ENCODE measurements around the gene RNF220. TPM values are rescaled to one million over a fixed set of nuclear protein-coding genes. Genes with fewer than 3 reads are reported as not detected.

Gene RNF220
- total RNA-seq, 1 donor = 53.2 TPM

DNA sequence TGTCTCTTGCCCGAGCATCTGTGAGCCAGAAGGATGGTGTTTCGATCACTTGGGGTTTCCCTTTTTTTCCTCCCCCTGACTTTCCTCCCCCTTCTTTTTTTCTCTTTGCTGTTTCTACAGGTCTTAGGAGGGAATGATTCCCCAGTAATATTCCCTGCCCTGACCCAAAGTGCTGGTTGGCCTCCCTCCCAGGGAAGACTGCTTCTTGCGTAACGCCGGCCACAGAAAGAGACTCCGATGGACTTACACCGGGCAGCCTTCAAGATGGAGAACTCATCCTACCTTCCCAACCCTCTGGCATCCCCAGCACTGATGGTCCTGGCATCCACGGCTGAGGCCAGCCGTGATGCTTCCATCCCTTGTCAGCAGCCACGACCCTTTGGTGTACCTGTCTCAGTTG lies 6.8 kb downstream of the RNF220 start:
- peaks cover 100% of the 10 kb centered on the region for H3K27me3 ChIP-seq (ENCODE audit: insufficient read depth, low read length)
- no peaks in the 10 kb centered on the region for H3K4me1 ChIP-seq (ENCODE audit: insufficient read depth, low read length)
- H3K4me2 ChIP-seq (ENCODE audit: insufficient read depth, low read length) = no peak overlapping the region
- H2AFZ ChIP-seq (ENCODE audit: low read length) = no peak overlapping the region
- no peaks in the 10 kb centered on the region for H3K9me3 ChIP-seq (ENCODE audit: low read depth, low read length)
- no peaks in the 10 kb centered on the region for H3K79me2 ChIP-seq (ENCODE audit: insufficient read depth, low read length)
- TF ChIP-seq, protein P1, sequence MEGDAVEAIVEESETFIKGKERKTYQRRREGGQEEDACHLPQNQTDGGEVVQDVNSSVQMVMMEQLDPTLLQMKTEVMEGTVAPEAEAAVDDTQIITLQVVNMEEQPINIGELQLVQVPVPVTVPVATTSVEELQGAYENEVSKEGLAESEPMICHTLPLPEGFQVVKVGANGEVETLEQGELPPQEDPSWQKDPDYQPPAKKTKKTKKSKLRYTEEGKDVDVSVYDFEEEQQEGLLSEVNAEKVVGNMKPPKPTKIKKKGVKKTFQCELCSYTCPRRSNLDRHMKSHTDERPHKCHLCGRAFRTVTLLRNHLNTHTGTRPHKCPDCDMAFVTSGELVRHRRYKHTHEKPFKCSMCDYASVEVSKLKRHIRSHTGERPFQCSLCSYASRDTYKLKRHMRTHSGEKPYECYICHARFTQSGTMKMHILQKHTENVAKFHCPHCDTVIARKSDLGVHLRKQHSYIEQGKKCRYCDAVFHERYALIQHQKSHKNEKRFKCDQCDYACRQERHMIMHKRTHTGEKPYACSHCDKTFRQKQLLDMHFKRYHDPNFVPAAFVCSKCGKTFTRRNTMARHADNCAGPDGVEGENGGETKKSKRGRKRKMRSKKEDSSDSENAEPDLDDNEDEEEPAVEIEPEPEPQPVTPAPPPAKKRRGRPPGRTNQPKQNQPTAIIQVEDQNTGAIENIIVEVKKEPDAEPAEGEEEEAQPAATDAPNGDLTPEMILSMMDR (IDR thresholded peaks at IDR 0.05; ENCODE audit: extremely low read depth, low read depth, low read length) = no peak
- no peak for DNase-seq (ENCODE audit: insufficient read length, low spot score, missing footprints)
- no peaks in the 10 kb centered on the region for H4K20me1 ChIP-seq (ENCODE audit: insufficient read depth, low read length)
- no peak overlapping the region for H3K27ac ChIP-seq (ENCODE audit: low read depth, low read length)
- no peaks in the 10 kb centered on the region for H3K36me3 ChIP-seq (ENCODE audit: insufficient read depth, low read length)
- no peak overlapping the region for H3K4me3 ChIP-seq (ENCODE audit: insufficient read depth, low read length)

GRCh38 chr1:44412601-44413000 lies 7.5 kb downstream of the RNF220 start:
- no peak overlapping the region for H3K4me3 ChIP-seq (ENCODE audit: insufficient read depth, low read length)
- TF ChIP-seq, protein P1 (IDR thresholded peaks at IDR 0.05; ENCODE audit: extremely low read depth, low read depth, low read length) = no peak
- H3K9me3 ChIP-seq (ENCODE audit: low read depth, low read length) = no peaks in the 10 kb centered on the region
- no peak overlapping the region for H3K4me2 ChIP-seq (ENCODE audit: insufficient read depth, low read length)
- H4K20me1 ChIP-seq (ENCODE audit: insufficient read depth, low read length) = no peaks in the 10 kb centered on the region
- no peak overlapping the region for H2AFZ ChIP-seq (ENCODE audit: low read length)
- no peaks in the 10 kb centered on the region for H3K36me3 ChIP-seq (ENCODE audit: insufficient read depth, low read length)
- H3K27ac ChIP-seq (ENCODE audit: low read depth, low read length) = no peak overlapping the region
- no peaks in the 10 kb centered on the region for H3K79me2 ChIP-seq (ENCODE audit: insufficient read depth, low read length)
- H3K4me1 ChIP-seq (ENCODE audit: insufficient read depth, low read length) = no peaks in the 10 kb centered on the region
- peaks cover 100% of the 10 kb centered on the region for H3K27me3 ChIP-seq (ENCODE audit: insufficient read depth, low read length)
- DNase-seq (ENCODE audit: insufficient read length, low spot score, missing footprints) = no peak

DNA sequence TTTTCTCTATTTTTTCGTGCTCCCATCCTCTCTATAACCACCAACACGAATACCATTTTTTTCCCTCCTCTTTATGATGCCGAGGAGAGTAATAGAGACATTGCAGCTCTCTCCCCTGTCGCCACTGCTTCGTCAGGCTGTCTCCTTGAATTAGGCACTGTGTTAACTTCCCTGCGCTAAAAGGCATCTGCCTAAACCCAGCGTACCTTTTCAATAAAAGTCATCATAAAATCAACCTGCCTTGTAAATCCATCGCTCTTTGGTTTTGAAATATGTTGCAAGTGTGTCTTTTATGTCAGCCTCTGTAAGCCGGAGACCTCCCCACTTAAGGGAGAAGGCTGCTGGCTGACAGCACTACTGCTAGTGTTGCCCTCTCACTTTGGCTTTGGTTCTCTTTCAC lies 8.7 kb downstream of the RNF220 start:
- H3K4me1 ChIP-seq (ENCODE audit: insufficient read depth, low read length) = no peaks in the 10 kb centered on the region
- H3K36me3 ChIP-seq (ENCODE audit: insufficient read depth, low read length) = no peaks in the 10 kb centered on the region
- no peak overlapping the region for H3K4me2 ChIP-seq (ENCODE audit: insufficient read depth, low read length)
- no peak overlapping the region for H2AFZ ChIP-seq (ENCODE audit: low read length)
- no peaks in the 10 kb centered on the region for H4K20me1 ChIP-seq (ENCODE audit: insufficient read depth, low read length)
- H3K27me3 ChIP-seq (ENCODE audit: insufficient read depth, low read length) = peaks cover 100% of the 10 kb centered on the region
- H3K4me3 ChIP-seq (ENCODE audit: insufficient read depth, low read length) = no peak overlapping the region
- TF ChIP-seq, protein P1 (IDR thresholded peaks at IDR 0.05; ENCODE audit: extremely low read depth, low read depth, low read length) = no peak
- no peak overlapping the region for H3K27ac ChIP-seq (ENCODE audit: low read depth, low read length)
- no peaks in the 10 kb centered on the region for H3K79me2 ChIP-seq (ENCODE audit: insufficient read depth, low read length)
- H3K9me3 ChIP-seq (ENCODE audit: low read depth, low read length) = no peaks in the 10 kb centered on the region
- no peak for DNase-seq (ENCODE audit: insufficient read length, low spot score, missing footprints)

- Histone ChIP-seq H3K4me2 (ENCODE audit: insufficient read depth, low read length) (no peak overlapping the region), H2AFZ (ENCODE audit: low read length) (no peak overlapping the region), H3K9me3 (ENCODE audit: low read depth, low read length) (no peaks in the 10 kb centered on the region), H3K4me1 (ENCODE audit: insufficient read depth, low read length) (no peaks in the 10 kb centered on the region), H3K27me3 (ENCODE audit: insufficient read depth, low read length) (peaks cover 100% of the 10 kb centered on the region), H3K27ac (ENCODE audit: low read depth, low read length) (no peak overlapping the region), H3K4me3 (ENCODE audit: insufficient read depth, low read length) (no peak overlapping the region), H3K36me3 (ENCODE audit: insufficient read depth, low read length) (no peaks in the 10 kb centered on the region), H4K20me1 (ENCODE audit: insufficient read depth, low read length) (no peaks in the 10 kb centered on the region), H3K79me2 (ENCODE audit: insufficient read depth, low read length) (no peaks in the 10 kb centered on the region)
- DNase-seq (ENCODE audit: insufficient read length, low spot score, missing footprints) = no peak
- TF ChIP-seq, protein P1 (IDR thresholded peaks at IDR 0.05; ENCODE audit: extremely low read depth, low read depth, low read length) = no peak
Measured at GRCh38 chr1:44415013-44415412, 10.0 kb downstream of the RNF220 start.

Measured in osteoblast (primary cell).